Testis (tissue), 2 donors: ENCODE data around the gene LIMS2.

Source experiments
- POLR2A ChIP-seq: fragments of 450-650 bp; IDR thresholded peaks from one replicate; pipeline ENCODE4 v1.6.1; 2017; ENCODE audit warnings: antibody characterized with exemption, mild to moderate bottlenecking, moderate library complexity
- TF ChIP-seq, protein P1 (sequence below), 3 experiments: fragments of 450-650 bp in 2 of 3; fragments of 200-600 bp in 1 of 3; sonication (generic) in 1 of 3; IDR thresholded peaks; one replicate each; pipeline ENCODE4 v1.5.1; 2016 to 2019; ENCODE audit warnings: antibody characterized with exemption in 3 of 3, mild to moderate bottlenecking in 2 of 3, moderate library complexity in 1 of 3

DNA sequence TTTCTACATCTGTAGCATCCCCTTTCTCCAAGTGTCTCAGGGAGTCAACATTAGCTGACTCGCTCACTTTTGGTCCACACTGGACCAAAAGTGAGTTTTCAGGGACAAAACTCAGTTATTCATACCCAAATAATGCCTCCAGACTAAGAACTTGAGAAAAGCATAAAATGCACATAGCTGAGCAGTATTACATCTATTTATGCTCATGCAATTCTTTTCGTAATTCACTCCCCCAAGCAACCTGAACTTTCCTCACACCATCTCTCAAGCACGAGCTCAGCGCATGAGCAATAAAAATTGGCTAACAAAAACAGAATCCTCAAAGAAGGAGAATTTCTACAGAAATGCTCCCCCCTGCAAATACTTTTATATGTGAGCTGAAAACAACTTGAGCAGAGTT is 42.9 kb upstream of the LIMS2 start:
- TF ChIP-seq, protein P1, sequence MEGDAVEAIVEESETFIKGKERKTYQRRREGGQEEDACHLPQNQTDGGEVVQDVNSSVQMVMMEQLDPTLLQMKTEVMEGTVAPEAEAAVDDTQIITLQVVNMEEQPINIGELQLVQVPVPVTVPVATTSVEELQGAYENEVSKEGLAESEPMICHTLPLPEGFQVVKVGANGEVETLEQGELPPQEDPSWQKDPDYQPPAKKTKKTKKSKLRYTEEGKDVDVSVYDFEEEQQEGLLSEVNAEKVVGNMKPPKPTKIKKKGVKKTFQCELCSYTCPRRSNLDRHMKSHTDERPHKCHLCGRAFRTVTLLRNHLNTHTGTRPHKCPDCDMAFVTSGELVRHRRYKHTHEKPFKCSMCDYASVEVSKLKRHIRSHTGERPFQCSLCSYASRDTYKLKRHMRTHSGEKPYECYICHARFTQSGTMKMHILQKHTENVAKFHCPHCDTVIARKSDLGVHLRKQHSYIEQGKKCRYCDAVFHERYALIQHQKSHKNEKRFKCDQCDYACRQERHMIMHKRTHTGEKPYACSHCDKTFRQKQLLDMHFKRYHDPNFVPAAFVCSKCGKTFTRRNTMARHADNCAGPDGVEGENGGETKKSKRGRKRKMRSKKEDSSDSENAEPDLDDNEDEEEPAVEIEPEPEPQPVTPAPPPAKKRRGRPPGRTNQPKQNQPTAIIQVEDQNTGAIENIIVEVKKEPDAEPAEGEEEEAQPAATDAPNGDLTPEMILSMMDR (IDR thresholded peaks at IDR 0.05): no peak
- no peak for TF ChIP-seq POLR2A
